Measurements from ENCODE around the gene PSORS1C1. TPM values are rescaled to one million over a fixed set of nuclear protein-coding genes. Genes with fewer than 3 reads are reported as not detected.

PSORS1C1 gene
- total and polyA plus RNA-seq, 2 of the 4 experiments (the other 2 are of a cell fraction): 0.36 to 1.1 TPM

- Histone ChIP-seq H3K56ac (ENCODE audit: extremely low read depth, insufficient read depth, low read length) (no peak overlapping the region), H3K9me3 (ENCODE audit: control insufficient read depth, insufficient read depth, low read length) (peaks cover 2% of the 10 kb centered on the region; the same call in 1 of the 2 replicates), H3K9ac (ENCODE audit: low read depth, low read length) (no peak overlapping the region), H2BK15ac (ENCODE audit: low read depth, low read length) (no peak overlapping the region), H3K18ac (ENCODE audit: low read depth, low read length) (no peak overlapping the region), H3K4me3 (ENCODE audit: insufficient read depth, low read depth, low read length) (no peak overlapping the region), H2BK5ac (ENCODE audit: low read depth, low read length, poor library complexity, severe bottlenecking) (no peak overlapping the region), H2BK20ac (ENCODE audit: low read depth, low read length) (no peak overlapping the region), H3K4me1 (ENCODE audit: control insufficient read depth, insufficient read depth, low read length) (peaks cover 11% of the 10 kb centered on the region), H2AK5ac (ENCODE audit: low read depth, low read length) (no peak overlapping the region), H3K27ac (ENCODE audit: insufficient read depth, low read length) (no peak overlapping the region), H2AFZ (replicated peaks; ENCODE audit: low read length, poor library complexity) (no peak overlapping the region), H4K20me1 (ENCODE audit: insufficient read depth, low read length) (0 out of 2 replicates have a peak, but pooled peaks cover under 1% of the 10 kb centered on the region), H3K4ac (ENCODE audit: low read depth, low read length) (no peak overlapping the region), H4K5ac (ENCODE audit: low read depth, low read length) (no peak overlapping the region), H3K9me1 (ENCODE audit: insufficient read depth, low read length) (peaks cover 4% of the 10 kb centered on the region; the same call in 1 of the 2 replicates), H4K8ac (ENCODE audit: low read depth in 2 of 2, low read length in 2 of 2) (no peak overlapping the region), H4K91ac (ENCODE audit: insufficient read depth, low read depth, low read length) (no peak overlapping the region), H3K23ac (ENCODE audit: low read depth, low read length) (no peak overlapping the region), H3K27me3 (ENCODE audit: control insufficient read depth, insufficient read depth, low read length) (no peaks in the 10 kb centered on the region; the same call in 1 of the 2 replicates), H2AK9ac (replicated peaks; ENCODE audit: low read depth, low read length, poor library complexity) (no peak overlapping the region), H3K14ac (replicated peaks; ENCODE audit: low read depth, low read length) (no peak overlapping the region), H3K4me2 (ENCODE audit: low read depth, low read length) (no peak overlapping the region), H3K79me1 (ENCODE audit: low read depth in 1 of 2, low read length in 2 of 2) (no peaks in the 10 kb centered on the region), H2BK120ac (ENCODE audit: low read depth, low read length) (no peak overlapping the region), H3K36me3 (ENCODE audit: control insufficient read depth, insufficient read depth, low read length) (no peaks in the 10 kb centered on the region)
- ATAC-seq (ENCODE audit: low read depth) (no peak), DNase-seq (no peak)
- POLR2A ChIA-PET (ENCODE audit: unreplicated experiment): no interaction called here
- in situ Hi-C loops (cut with MboI; ENCODE audit: low sequenced_read_pairs): loop anchor here (25.0 kb wide), 1 partner anchor 595 kb away; the partner anchor contains the start of gene HLA-E
- dilution Hi-C loops (cut with HindIII; ENCODE audit: low sequenced_read_pairs, unreplicated experiment): no loop called here
- intact Hi-C loops (cut with micrococcal nuclease): no loop called here
- CTCF ChIA-PET: interaction anchor here (0.8 kb wide), 1 partner anchor 186 kb away, joined by 4 read pairs; no protein-coding TSS in a partner anchor
- no TSS peak for BruUV-seq (replicated peaks)
- no CpG with 5 or more reads among the region's 6 CpGs for WGBS, 2 experiments (ENCODE audit: extremely low coverage in 2 of 2, insufficient read length in 1 of 2)
- TF ChIP-seq MAZ (IDR thresholded peaks at IDR 0.05; ENCODE audit: borderline replicate concordance, low read depth, low read length) (no peak), RFX5 (IDR thresholded peaks at IDR 0.05; ENCODE audit: low read depth, low read length) (no peak), BHLHE40 (IDR thresholded peaks at IDR 0.05; ENCODE audit: low read depth, low read length) (no peak), RAD21 (IDR thresholded peaks at IDR 0.05; ENCODE audit: low read length) (no peak), USF2 (IDR thresholded peaks at IDR 0.05; ENCODE audit: low read depth, low read length) (no peak), POLR2A (IDR thresholded peaks at IDR 0.05; ENCODE audit: low read depth, low read length) (no peak), NFE2L2 (IDR thresholded peaks at IDR 0.05; ENCODE audit: low read depth, low read length) (no peak), CHD1 (IDR thresholded peaks at IDR 0.05; ENCODE audit: low read depth, low read length) (no peak), SMC3 (IDR thresholded peaks at IDR 0.05; ENCODE audit: low read depth, low read length) (no peak), ELK1 (IDR thresholded peaks at IDR 0.05; ENCODE audit: borderline replicate concordance, low read depth, low read length) (no peak), FOS (IDR thresholded peaks at IDR 0.05; ENCODE audit: low read depth, low read length) (no peak), MAFK (IDR thresholded peaks at IDR 0.05; ENCODE audit: low read depth, low read length) (no peak), MXI1 (IDR thresholded peaks at IDR 0.05; ENCODE audit: borderline replicate concordance, low read depth, low read length) (no peak), CTCF (conservative IDR thresholded peaks at IDR 0.05; ENCODE audit: low read depth, low read length) (no peak), CEBPB (IDR thresholded peaks at IDR 0.05; ENCODE audit: low read depth, low read length) (no peak), RCOR1 (IDR thresholded peaks at IDR 0.05; ENCODE audit: insufficient replicate concordance, low read length) (no peak)
These were observed 32.7 kb upstream of the PSORS1C1 start for GRCh38 chr6:31081872-31082271.
